GM21390 (cell line): ENCODE data around the gene H6PD.

Experiments used
- ATAC-seq: cut with Tn5 transposase; IDR thresholded peaks from one replicate; pipeline ENCODE4 v1.9.1; 2021; ENCODE audit not compliant: unreplicated experiment

Gene H6PD

DNA sequence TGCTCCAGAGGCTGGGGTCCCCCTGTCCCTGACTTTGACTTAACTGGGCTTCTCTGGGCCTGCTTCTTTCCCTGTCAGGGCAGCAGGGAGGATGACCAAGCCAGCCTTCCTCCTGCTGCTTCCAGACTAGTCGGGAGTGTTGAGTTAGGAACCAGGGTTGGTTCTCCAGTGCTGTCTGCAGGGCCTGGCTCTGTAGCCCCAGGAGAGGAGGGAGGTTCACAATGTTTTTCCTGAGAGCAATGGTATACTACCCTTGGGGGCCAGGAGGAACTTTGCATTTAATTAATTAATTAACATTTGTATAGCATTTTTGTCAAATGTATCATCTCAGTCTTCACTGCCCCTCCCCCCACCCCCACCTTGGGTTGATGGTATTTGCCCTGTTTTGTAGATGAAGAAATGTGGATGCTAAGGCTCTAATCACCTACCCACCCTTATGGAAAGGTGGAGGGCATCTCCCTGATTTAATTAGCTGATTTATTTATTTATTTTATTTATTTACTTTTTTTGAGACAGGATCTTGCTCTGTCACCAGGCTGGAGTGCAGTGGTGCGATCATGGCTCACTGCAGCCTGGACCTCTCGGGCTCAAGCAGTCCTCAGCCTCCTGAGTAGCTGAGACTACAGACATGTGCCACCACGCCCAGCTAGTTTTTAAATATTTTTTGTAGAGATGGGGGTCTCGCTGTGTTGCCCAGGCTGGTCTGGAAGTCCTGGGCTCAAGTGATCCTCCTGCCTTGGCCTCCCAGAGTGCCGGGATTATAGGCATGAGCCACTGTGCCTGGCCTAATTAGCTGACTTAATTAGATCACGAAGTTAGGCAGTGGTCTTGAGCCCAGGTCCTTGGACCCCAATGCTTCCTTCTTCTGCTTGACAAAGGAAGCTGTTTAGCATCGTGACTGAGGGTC lies 6.6 kb downstream of the H6PD start:
- ATAC-seq, result no peak

DNA sequence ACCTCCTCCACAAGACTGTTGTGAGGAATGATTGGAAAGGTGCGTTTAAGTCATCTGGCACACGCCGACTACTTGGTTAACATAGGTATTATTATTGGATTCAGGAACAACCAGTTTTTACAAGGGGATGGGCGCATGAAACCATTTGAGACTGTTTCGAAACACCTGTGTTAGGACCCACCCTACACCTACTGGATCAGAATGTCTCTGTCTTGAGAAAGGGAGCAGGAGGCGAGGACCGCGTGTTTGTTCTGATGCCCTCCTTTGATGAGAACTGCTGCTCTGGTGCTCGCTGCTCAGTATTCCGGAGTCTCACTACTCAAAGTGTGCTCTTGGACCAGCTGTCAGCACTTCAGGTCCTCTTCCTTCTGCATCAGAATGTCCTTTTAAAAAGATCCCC lies 7.3 kb downstream of the H6PD start:
- no peak for ATAC-seq

DNA sequence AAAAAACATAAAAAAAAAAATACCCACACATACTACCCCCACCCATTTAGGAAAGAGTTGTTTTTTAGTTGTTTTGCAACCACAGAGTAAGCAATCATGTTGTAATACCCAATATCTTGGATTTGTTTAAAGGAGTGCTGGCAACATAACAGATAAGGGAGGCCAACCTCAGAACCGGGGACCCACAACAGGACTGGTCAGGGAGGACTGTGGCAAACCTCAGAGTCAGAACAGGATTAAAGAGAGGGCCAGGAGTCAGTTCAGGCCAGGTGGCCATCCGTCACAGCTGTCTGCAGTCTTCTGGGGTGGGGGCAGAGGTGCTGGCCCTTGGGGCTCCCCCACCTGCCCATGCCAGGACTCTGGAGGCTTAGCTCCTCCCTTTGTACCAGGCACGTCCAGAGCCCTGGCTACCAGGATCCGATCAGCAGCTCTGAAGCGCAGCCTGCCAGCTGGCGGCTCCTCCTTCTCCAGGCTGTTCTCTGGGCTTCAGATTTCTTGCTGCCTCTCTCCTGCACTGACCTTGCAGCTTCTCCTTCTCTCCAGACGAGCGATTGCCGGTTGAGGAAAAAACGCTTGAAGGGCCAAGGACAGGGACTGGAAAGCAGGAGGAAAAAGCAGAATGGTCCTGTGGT lies 7.9 kb downstream of the H6PD start:
- no peak for ATAC-seq

DNA sequence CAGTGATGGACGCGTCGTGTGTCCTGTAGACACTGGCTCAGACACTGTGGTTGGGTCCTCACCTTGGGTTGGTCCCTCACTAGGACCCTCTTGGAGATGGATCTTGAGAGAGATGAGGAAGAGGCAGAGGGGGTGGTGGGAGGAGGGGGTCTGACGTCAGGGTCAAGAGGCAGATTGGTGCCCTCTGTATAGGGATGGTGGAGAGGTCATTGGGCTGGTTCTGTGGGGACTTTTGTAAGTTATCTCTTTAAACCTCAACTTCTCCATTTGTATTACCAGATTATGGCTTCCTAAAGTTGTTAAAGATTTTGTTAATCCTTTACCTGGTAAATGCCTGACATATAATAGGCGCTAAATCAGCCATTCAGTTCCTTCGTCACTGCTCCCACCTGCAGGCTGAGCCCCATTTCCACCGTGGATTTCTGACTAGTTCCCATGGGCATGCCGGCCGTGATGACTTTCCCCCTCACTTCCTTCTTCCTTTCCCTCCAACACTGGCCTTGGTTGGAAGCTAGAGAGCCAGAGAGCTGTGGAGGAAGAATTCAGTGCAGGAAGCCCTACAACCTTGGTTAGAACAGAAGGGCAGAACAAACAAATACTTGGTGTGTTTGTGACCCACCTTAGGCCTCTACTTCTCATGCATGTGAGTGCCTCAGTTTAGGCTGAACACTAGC lies 8.6 kb downstream of the H6PD start:
- no peak for ATAC-seq

DNA sequence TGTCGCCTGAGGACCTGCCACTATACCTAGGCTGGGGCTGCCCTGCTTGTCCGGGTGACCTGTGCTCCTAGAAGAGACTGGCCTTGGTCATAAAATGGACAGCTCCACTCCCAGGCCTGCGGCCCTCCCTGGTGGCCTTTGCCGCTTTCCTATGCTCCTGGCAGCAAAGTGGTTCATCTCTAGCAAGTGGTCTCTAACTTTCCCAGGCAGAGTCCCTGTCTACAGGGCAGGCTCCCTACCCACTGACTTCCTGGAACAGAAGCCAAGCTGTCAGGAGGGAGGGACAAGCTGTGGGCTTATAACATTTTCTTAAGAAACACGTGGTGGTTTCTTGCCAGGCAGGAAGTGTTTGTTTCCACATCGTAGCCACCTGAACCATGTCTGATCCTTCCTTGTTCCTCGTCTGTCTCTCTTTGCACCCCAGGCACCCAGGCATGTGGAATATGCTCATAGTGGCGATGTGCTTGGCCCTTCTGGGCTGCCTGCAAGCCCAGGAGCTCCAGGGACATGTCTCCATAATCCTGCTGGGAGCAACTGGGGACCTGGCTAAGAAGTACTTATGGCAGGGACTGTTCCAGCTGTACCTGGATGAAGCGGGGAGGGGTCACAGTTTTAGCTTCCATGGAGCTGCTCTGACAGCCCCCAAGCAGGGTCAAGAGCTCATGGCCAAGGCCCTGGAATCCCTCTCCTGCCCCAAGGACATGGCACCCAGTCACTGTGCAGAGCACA lies 10.1 kb downstream of the H6PD start:
- no peak for ATAC-seq

DNA sequence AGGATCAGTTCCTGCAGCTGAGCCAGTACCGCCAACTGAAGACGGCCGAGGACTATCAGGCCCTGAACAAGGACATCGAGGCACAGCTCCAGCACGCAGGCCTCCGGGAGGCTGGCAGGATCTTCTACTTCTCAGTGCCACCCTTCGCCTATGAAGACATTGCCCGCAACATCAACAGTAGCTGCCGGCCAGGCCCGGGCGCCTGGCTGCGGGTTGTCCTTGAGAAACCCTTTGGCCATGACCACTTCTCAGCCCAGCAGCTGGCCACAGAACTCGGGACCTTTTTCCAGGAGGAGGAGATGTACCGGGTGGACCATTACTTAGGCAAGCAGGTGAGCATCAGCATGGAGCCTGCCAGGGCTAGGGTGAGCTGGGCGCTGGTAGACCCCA lies 10.7 kb downstream of the H6PD start:
- no peak for ATAC-seq

DNA sequence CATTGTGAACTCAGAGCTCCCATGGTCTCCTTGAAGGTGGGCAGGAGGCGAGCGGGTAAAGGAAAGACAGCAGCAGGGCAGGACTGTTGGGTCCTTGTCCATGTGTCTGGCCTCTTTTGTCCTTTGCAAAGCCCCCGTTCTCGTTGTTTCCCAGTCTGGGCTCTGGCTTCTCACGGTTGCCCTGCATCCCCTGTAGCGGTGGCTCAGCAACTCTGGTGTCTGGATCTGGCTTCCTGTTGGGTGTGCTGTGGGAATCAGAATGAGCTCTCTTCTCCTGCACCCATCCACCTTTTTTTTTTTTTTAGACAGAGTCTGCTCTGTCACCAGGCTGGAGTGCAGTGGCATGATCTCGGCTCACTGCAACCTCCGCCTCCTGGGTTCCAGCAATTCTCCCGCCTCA lies 11.1 kb downstream of the H6PD start:
- ATAC-seq, result no peak

DNA sequence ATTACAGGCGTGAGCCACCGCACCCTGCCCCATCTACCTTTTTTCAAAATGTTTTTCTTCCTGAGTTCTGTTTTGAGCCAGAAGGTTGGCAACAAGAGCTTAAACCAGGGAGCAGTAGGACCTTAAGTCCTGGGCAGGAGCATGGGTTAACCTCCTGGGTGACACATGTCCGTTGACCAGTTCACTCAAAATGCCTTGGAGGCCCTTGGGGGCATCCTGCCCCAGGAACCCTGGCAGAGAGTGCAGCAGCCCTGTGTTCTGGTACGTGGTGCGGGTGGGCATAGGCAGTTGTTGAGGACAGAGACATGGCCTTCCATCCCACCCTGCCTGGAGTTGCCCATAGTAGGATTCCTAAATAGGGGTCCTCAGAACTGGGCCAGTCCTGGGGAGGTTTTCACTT lies 11.6 kb downstream of the H6PD start:
- no peak for ATAC-seq

DNA sequence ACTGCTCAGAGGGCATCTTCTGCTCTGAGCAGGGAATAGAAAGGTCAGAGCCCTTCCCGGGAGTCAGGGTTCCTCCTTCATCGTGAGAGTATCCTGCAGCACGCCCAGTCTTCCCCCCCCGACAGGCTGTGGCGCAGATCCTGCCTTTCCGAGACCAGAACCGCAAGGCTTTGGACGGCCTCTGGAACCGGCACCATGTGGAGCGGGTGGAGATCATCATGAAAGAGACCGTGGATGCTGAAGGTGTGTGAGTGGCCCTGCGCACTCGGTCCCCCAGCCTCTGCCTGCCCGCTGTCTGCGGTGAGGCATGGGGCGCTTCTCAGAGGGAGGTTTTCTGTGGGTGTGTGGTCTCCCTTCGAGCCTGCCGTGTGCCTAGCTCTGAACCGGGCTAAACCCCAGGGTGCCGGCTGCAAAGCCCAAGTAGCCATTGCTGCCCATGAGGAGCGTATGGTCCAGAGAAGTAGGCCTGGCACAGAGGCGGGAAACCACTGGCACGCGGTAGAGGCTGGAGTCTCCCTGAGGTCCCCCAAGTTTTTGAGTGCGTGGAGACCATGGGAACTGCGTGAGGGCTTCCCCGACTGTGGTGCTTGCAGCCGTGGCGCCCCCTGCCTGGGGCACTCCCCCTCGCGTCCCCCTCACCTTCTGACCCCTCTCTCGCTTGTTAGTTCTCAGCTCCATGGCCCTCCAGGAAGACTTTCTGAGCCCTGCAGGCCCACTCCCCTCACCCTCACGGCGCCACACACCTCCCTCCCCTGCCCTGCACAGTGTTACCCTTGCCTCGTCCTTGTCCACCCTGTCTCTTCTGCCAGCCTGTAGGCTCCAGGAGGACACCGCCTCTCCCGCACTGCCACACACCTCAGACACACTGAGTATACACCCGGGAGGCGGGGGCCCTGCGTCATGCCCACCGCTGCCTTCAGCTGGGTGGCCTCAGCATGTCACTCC lies 12.5 kb downstream of the H6PD start:
- ATAC-seq, result no peak

DNA sequence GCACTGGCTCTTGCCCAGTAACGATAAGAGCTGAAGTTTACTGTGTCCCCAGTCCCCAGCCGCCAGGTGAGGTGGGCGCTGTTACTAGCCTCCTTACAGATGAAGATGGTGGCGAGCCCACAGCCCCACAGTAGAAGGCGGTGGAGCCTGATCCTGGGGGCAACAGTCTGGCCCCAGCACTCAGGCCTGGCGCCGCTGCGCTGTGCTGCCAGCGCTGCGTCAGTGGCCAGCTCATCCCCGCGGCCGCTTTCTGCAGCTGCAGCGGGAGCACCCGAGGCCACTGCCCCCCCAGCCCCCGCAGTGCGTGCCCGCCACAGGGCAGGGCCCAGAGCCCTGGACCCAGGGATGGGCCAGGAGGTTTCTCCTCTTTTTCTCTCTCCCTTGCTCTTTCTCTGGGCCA lies 13.3 kb downstream of the H6PD start:
- ATAC-seq, result no peak

DNA sequence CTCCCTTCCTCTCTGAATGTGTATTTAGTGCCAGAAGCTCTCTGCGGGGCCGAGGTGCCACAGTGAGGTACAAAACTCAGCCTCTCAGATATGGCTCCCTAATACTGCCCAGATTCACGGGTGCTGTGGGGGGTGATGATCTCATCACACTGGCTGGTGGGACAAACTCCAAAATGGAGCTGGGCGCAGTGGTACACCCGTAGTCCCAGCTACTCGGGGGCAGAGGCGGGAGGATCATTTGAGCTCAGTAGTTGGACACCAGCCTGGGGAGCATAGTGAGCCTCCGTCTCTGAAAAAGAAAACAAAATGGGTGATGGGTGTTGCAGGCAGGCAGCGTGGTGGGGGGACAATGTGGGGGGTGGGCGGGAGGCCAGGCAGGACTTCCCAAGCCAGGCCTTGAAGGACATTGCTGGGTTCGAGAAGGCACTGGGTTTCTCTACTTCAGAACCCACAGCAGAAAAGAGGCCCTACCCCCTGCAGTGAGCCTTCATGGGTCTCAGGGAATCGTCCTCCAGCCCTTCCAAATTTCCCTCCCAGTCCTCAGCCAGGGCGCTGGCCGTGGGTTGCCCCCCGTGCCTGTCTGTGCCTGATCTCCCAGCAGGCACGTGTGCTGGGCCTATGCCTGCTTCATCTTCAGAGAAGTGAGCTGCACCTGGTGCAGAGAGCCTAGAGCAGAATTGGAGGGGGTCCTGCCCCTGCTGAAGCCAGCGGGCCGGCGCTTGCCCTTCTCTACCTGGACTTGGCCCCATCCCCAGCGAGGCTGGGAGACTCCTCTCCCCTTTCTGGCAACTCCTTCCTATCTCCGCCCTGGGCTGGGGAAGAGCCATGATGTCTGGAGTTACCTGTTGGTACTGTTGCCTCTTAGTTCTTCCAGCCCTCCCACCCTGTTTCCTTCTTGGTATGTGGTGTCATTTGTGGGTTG lies 14.0 kb downstream of the H6PD start:
- ATAC-seq, result no peak

DNA sequence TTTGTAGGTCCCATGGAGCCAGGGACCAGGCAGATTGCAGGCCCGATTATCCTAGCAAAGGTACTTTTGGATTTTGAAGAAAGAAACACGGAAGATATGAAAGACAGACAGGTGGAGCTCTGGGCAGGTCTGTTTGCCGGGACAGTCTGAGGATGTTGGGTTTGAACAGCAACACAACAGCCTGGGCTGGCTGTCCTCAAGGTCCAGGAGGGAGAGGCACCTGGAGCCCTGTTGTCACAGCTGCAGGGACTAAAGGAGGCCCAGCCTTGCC lies 14.6 kb downstream of the H6PD start:
- ATAC-seq, result no peak

DNA sequence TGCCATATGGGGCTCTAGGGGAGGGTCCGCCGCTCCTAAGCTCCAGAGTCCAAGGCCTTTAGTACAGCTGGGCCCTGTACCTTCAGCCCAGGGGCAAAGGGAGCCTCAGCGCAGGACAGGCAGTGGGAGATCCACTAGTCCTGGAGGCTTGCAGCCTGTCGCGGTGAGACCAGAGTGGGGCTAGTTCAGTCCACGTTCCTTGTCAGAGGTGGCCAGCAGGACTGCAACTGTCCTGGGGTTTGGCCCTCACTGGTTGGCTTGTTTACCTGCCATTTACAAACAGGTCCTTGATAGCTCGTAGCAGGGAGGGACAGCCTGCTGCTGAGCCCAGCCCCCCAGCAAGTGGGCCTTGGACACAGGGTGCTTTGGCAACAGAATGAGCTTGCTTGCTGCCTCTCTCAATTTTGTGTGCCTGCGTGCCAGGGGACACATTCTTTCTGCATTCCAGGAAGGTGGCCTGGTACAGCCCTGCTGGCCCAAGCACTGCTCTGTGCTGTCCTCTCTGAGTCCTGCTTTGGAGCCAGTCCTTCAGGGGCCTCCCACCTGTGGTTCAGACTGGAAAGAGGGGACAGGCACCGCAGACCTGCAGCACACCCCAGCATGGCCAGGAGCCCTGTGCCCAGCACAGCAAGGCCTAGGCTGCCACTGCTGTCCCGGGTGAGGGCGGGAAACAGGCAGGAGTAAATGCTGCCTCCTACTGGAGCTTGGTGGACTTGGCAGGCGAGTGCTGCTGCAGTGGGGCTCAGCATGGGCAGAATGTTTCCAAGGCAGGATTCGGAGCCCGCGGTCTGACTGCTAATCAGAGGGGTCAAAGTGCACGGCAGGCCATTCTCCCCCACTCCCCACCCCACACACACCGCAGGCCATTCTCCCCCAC lies 15.2 kb downstream of the H6PD start:
- ATAC-seq, result no peak

DNA sequence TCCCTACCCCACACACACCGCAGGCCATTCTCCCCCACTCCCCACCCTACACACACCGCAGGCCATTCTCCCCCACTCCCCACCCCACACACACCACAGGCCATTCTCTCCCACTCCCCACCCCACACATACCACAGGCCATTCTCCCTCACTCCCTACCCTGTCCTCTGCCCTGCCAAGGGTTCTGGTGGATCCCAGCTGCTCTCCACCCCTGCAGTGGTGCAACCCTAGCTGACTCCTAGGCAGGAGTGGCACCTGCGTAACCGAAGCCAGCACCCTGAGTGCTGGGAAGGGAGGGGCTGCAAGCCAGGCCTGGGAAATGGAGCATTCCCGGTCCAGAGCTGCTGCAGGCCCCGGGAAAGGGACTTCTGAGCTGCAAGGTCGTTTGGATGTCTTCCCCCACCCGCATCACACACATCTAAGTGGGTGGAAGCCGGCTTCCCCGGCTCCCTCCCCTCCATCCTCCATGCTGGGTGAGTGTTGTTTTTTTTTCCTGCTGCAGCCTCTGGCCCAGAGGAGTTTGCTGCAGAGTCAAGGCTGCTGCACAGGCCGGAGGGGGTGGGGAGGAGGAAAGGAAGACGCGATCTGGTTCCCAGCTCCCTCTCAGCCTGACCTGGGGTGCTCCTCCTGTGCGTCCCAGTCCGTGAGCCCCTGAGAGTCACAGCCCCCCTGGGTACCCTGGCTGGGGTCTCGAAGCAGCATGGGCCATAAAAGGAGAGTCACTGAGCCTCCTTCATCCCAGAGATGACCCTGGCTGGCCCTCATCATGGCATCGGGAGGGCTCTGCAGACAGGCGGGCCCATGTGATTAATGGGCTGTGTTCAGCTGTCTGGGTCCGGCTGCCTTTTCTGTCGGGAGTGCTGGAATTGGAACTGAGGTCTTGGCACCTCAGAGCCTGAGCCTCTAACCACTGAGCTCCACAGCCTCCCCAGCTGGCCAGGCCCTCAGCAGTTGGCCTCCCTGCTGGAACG lies 16.1 kb downstream of the H6PD start:
- ATAC-seq, result no peak

DNA sequence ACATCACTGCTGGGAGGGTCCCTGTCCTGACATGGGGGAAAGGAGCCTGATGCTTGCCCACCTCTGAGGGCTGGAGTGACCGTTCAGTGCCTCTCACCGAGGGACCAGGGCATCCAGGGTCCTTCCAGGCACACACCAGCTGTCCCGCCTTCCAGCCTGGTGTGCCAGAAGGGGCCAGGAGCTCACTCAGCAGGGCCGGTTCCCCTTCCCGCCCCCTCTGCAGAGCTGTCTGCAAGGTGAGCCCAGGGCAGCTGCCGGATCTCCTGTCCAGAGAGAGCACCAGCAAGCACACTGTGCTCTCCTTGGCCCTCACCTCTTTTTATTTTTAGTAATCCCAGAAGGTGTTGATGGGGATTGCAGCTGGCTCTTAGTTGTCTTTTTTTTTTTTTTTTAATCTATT lies 16.9 kb downstream of the H6PD start:
- no peak for ATAC-seq

DNA sequence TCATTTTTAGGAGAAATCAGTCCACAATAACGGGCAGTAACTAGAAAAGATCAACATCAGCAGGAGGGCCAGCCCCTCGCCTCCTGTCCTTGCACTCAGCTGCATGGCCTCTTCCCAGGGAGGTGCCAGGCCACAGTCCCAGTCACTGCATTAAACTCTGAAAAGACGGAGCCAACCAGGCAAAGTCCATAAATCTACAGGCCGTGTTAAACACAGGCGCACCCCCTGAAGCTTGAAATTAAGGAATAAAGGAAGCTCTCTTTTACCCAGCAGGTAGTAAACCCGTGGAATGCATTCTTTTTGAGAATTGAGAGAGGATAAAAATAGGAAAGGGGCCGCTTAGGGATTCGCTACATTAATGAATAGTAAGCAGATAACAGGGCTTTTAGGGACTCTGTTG lies 18.4 kb downstream of the H6PD start:
- ATAC-seq, result no peak

DNA sequence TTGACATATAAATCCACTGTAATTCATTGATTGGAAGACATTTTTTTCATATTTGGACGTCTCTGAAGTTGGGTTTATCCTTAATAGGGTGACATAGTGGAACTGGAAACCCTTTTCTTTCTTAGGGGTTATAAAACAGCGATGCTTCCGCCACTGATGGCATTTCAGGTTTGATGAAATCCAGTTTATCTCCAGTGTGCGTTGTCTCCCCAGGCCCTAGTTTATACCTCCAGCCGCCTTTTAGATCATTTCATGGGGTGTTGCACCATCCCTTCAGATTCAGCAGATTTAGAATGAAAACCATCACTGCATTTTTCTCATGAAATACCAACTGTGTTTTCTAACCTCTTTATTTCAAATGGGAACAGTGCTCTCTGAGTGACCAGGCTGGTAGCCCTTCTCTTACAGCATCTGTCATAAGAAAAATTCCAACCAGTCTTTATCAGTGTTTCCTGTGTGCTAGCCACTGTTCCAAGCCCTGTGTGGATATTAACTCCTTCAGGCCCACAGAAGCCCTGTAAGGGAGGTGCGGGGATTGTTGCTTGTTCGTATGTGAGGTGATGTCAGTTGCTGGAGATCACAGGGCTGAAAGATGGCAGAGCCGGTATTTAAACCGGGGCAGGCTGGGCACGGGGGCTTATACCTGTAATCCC lies 19.0 kb downstream of the H6PD start:
- no peak for ATAC-seq
